Breast epithelium (tissue), 4 donors: ENCODE results near the gene CLSTN2. TPM values are rescaled to one million over a fixed set of nuclear protein-coding genes. Genes with fewer than 3 reads are reported as not detected.

Experiments
- DNase-seq, 2 donors: peaks; one replicate each; pipeline ENCODE4 v3.0.0-alpha.2; 2019; ENCODE audit warnings: low spot score in 2 of 2
- H3K27ac ChIP-seq, 2 donors: fragments of 200-600 bp; sonication (generic) in 1 of 2; one replicate each; pipeline ENCODE4 v1.5.1; 2016 to 2019; ENCODE audit warnings: mild to moderate bottlenecking in 1 of 2
- H3K27me3 ChIP-seq, 2 donors: fragments of 200-600 bp; sonication (generic) in 1 of 2; one replicate each; pipeline versions ENCODE4 v1.5.1 to v1.6.0; 2017 to 2019; ENCODE audit warnings: control low read depth in 1 of 2, mild to moderate bottlenecking in 1 of 2
- H3K36me3 ChIP-seq: fragments of 200-600 bp; one replicate; pipeline ENCODE4 v1.5.1; 2019
- H3K4me1 ChIP-seq, 2 donors: fragments of 200-600 bp; sonication (generic); one replicate each; pipeline ENCODE4 v1.5.1; 2016 to 2019; ENCODE audit warnings: control low read depth in 1 of 2
- H3K4me3 ChIP-seq, 3 donors: fragments of 200-600 bp; sonication (generic); 1 replicate in 2 of 3; 2 replicates in 1 of 3; pipeline ENCODE4 v1.5.1; 2016 to 2019; ENCODE audit warnings: mild to moderate bottlenecking in 3 of 3, moderate library complexity in 2 of 3
- H3K9me3 ChIP-seq, 2 donors: fragments of 200-600 bp; sonication (generic) in 1 of 2; one replicate each; pipeline ENCODE4 v1.5.1; 2016 to 2019; ENCODE audit warnings: control low read depth in 1 of 2
- POLR2A ChIP-seq: fragments of 450-650 bp; IDR thresholded peaks from one replicate; pipeline ENCODE4 v1.6.1; 2016; ENCODE audit warnings: antibody characterized with exemption, mild to moderate bottlenecking, moderate library complexity
- POLR2AphosphoS5 ChIP-seq, 3 donors: sonication (generic); formaldehyde crosslinking; IDR thresholded peaks; one replicate each; pipeline ENCODE4 v1.6.1; 2017; ENCODE audit warnings: antibody characterized with exemption in 3 of 3
- intact Hi-C: fragments of 100-400 bp; cut with DNase I; formaldehyde crosslinking; loops from one replicate; pipeline ENCODE4 v1.15.1; 2023; ENCODE audit warnings: low total_unique reads
- total RNA-seq, 3 donors: library from RNA; depleted of rRNA; stranded (reverse); fragments of >200 nt; gene quantifications; one replicate each; pipeline ENCODE4 v1.1.0, GENCODE V29; 2016
- TF ChIP-seq, protein P1 (sequence below), 3 donors: fragments of 450-650 bp; IDR thresholded peaks; one replicate each; pipeline ENCODE4 v1.5.1; 2016 to 2017; ENCODE audit warnings: antibody characterized with exemption in 3 of 3, mild to moderate bottlenecking in 3 of 3, moderate library complexity in 3 of 3

Gene CLSTN2
- total RNA-seq, 3 donors from 2014 or later: 15.5 to 75.5 (median 33.1) TPM

DNA sequence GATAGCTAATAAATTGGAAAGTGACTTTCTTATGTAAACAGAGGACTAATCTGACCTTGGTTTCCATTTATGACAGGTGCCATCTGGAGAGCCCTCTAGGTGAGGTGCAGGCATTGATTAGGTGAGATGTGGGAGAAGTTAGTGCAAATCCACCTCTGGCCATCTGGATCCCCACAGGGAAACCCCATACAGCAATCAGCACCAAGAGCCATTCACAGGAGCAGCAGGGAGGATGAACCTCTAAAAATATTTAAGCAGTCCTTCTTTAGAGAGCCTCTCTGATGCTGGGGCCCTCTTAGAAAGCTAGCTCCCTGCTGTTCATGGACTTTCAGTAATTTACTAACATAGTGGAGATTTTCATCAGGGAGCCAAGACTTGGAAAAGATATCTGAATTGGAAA is 69.3 kb downstream of the CLSTN2 start:
- intact Hi-C loops: no loop called here
- TF ChIP-seq, protein P1, sequence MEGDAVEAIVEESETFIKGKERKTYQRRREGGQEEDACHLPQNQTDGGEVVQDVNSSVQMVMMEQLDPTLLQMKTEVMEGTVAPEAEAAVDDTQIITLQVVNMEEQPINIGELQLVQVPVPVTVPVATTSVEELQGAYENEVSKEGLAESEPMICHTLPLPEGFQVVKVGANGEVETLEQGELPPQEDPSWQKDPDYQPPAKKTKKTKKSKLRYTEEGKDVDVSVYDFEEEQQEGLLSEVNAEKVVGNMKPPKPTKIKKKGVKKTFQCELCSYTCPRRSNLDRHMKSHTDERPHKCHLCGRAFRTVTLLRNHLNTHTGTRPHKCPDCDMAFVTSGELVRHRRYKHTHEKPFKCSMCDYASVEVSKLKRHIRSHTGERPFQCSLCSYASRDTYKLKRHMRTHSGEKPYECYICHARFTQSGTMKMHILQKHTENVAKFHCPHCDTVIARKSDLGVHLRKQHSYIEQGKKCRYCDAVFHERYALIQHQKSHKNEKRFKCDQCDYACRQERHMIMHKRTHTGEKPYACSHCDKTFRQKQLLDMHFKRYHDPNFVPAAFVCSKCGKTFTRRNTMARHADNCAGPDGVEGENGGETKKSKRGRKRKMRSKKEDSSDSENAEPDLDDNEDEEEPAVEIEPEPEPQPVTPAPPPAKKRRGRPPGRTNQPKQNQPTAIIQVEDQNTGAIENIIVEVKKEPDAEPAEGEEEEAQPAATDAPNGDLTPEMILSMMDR (IDR thresholded peaks at IDR 0.05): no peak
- no peak for TF ChIP-seq POLR2A
- TF ChIP-seq POLR2AphosphoS5 (IDR thresholded peaks at IDR 0.05): no peak
- no peak overlapping the region for H3K27ac ChIP-seq
- no peaks in the 10 kb centered on the region for H3K9me3 ChIP-seq
- no peak for DNase-seq
- H3K36me3 ChIP-seq: no peaks in the 10 kb centered on the region
- H3K4me3 ChIP-seq: no peak overlapping the region
- no peaks in the 10 kb centered on the region for H3K4me1 ChIP-seq
- H3K27me3 ChIP-seq: no peaks in the 10 kb centered on the region

DNA sequence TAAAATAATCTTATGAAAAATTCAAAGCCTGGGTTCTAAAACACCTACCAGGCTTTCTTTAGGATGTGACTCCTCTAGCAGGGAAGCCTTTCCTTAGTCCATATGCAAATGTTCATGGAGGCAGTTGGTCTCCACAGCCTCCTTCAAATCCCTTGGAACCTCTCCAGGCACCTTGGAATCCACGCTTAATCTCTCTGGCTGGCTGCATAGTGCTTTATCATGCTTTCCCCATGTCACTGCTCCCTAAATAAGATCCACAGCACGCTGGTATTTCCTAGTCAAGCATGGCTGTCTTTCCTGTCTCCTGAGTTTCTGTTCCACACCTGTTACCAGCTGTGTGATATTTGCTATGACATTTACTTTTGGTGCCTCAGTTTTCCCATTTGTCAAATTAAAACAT is 71.3 kb downstream of the CLSTN2 start:
- H3K36me3 ChIP-seq: no peaks in the 10 kb centered on the region
- H3K4me1 ChIP-seq: no peaks in the 10 kb centered on the region
- H3K9me3 ChIP-seq: no peaks in the 10 kb centered on the region
- TF ChIP-seq, protein P1 (IDR thresholded peaks at IDR 0.05): no peak
- TF ChIP-seq POLR2A (no peak), POLR2AphosphoS5 (IDR thresholded peaks at IDR 0.05) (no peak)
- no peaks in the 10 kb centered on the region for H3K27me3 ChIP-seq
- DNase-seq: no peak
- intact Hi-C loops: no loop called here
- no peak overlapping the region for H3K27ac ChIP-seq
- no peak overlapping the region for H3K4me3 ChIP-seq

DNA sequence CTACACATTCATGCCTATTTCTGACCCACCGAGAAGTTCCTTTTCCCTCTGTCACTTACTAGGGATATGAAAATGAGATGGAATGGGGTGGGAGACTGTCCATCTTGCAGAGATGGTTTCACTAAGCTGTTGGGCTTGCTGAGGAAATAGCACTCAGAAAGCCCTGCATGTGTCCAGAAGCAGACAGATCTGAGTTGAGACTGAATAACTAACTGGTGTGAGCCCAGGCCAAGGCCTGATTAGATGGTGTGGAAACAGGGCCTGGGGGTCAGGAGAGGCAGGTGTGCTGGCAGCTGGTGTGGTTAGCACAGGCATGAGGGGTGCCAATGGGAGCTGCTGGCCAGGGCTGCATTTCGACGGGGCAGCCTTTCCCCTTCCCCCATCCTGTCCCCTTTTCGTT is 72.1 kb downstream of the CLSTN2 start:
- intact Hi-C loops: no loop called here
- H3K36me3 ChIP-seq: no peaks in the 10 kb centered on the region
- H3K4me1 ChIP-seq: no peaks in the 10 kb centered on the region
- DNase-seq: no peak
- no peak overlapping the region for H3K27ac ChIP-seq
- no peaks in the 10 kb centered on the region for H3K9me3 ChIP-seq
- no peaks in the 10 kb centered on the region for H3K27me3 ChIP-seq
- TF ChIP-seq POLR2A (no peak), POLR2AphosphoS5 (IDR thresholded peaks at IDR 0.05) (no peak)
- TF ChIP-seq, protein P1 (IDR thresholded peaks at IDR 0.05): no peak
- H3K4me3 ChIP-seq: no peak overlapping the region

DNA sequence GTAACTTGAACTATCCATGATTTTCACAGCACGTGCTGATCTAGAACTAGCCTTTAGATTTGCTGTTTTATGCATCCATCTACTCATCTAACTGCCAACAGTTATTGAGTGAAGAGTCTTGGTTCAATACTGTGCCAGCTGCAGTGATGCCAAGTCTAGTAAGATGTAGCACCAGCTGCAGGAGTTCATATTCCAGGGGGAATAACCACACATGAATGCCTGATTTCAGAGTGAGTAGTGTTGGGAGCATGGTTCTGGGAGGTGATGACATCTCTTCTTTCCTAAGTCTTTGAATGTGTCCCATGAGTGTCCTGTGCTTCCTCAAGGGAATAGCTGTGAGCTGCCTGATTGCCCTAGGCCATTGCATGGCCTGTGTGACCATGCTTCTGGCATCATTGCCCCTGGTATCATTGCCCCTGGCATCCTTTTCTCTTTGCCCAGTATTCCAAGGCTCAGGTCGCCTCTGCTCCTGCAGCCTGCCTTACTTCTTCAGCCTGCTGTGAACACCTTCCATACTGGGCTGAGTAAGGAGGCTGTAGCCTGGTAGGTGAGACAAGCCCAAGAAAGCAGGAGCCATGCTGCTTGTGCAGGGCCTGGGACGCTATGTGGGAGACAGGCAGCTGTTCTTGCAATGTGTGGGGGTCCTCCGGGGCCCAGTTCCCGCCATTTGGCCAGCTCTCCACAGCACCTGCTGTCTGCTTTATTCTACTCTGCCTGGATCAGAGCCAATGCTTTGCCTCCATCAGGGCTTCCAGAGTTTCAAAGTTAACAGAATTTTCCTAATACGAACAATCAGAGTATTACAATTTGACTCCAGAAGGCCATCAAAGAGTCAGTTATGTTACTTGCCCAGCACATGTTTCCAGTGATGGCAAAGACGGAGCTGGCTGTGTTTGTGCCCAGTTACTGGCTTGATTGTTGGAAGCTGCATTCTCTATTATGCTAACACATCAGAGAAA is 73.2 kb downstream of the CLSTN2 start:
- Histone ChIP-seq H3K4me1 (no peaks in the 10 kb centered on the region), H3K27me3 (no peaks in the 10 kb centered on the region), H3K4me3 (no peak overlapping the region), H3K36me3 (no peaks in the 10 kb centered on the region), H3K27ac (no peak overlapping the region), H3K9me3 (no peaks in the 10 kb centered on the region)
- DNase-seq: no peak
- intact Hi-C loops: no loop called here
- TF ChIP-seq POLR2AphosphoS5 (IDR thresholded peaks at IDR 0.05) (no peak), POLR2A (no peak)
- TF ChIP-seq, protein P1 (IDR thresholded peaks at IDR 0.05): no peak

DNA sequence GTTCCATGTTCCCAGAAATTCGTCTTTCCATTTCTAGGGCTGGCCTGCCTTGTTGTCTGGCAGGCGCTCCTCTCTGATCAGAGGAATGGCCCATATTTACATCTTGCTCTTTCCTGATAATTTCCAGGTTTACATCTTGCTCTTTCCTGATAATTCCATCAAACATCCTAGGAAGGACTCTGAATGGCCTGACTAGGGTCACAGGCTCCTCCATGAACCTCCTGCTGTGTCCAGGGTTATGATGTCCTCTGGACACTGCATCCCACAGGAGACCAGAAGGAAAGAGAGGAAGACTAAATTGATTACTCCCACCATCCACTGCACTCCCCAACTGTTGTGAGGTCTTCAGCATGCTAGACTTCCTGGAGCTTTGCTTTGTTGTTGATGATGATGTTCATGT is 75.4 kb downstream of the CLSTN2 start:
- TF ChIP-seq POLR2A: no peak
- TF ChIP-seq POLR2AphosphoS5 (IDR thresholded peaks at IDR 0.05): no peak
- TF ChIP-seq, protein P1 (IDR thresholded peaks at IDR 0.05): no peak
- Histone ChIP-seq H3K27me3 (no peaks in the 10 kb centered on the region), H3K9me3 (no peaks in the 10 kb centered on the region), H3K36me3 (no peaks in the 10 kb centered on the region), H3K27ac (no peak overlapping the region), H3K4me3 (no peak overlapping the region), H3K4me1 (no peaks in the 10 kb centered on the region)
- DNase-seq: no peak
- intact Hi-C loops: no loop called here
